ENCODE measurements around the gene MACROH2A1.
A peak's percentile ranks its signal among the peaks of the same experiment; 100 is the strongest.

Gene MACROH2A1

GRCh38 chr5:135437796-135438560 lies 38.9 kb upstream of the MACROH2A1 start:
- H3K27ac ChIP-seq (replicated peaks), result peak overlapping the region; percentile 63
- no peak overlapping the region for H3K4me3 ChIP-seq (replicated peaks; ENCODE audit: insufficient read depth, low read length)
- TF ChIP-seq, protein P1, sequence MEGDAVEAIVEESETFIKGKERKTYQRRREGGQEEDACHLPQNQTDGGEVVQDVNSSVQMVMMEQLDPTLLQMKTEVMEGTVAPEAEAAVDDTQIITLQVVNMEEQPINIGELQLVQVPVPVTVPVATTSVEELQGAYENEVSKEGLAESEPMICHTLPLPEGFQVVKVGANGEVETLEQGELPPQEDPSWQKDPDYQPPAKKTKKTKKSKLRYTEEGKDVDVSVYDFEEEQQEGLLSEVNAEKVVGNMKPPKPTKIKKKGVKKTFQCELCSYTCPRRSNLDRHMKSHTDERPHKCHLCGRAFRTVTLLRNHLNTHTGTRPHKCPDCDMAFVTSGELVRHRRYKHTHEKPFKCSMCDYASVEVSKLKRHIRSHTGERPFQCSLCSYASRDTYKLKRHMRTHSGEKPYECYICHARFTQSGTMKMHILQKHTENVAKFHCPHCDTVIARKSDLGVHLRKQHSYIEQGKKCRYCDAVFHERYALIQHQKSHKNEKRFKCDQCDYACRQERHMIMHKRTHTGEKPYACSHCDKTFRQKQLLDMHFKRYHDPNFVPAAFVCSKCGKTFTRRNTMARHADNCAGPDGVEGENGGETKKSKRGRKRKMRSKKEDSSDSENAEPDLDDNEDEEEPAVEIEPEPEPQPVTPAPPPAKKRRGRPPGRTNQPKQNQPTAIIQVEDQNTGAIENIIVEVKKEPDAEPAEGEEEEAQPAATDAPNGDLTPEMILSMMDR (IDR thresholded peaks at IDR 0.05; ENCODE audit: insufficient read depth, low read length), result no peak
- TF ChIP-seq, protein P2, sequence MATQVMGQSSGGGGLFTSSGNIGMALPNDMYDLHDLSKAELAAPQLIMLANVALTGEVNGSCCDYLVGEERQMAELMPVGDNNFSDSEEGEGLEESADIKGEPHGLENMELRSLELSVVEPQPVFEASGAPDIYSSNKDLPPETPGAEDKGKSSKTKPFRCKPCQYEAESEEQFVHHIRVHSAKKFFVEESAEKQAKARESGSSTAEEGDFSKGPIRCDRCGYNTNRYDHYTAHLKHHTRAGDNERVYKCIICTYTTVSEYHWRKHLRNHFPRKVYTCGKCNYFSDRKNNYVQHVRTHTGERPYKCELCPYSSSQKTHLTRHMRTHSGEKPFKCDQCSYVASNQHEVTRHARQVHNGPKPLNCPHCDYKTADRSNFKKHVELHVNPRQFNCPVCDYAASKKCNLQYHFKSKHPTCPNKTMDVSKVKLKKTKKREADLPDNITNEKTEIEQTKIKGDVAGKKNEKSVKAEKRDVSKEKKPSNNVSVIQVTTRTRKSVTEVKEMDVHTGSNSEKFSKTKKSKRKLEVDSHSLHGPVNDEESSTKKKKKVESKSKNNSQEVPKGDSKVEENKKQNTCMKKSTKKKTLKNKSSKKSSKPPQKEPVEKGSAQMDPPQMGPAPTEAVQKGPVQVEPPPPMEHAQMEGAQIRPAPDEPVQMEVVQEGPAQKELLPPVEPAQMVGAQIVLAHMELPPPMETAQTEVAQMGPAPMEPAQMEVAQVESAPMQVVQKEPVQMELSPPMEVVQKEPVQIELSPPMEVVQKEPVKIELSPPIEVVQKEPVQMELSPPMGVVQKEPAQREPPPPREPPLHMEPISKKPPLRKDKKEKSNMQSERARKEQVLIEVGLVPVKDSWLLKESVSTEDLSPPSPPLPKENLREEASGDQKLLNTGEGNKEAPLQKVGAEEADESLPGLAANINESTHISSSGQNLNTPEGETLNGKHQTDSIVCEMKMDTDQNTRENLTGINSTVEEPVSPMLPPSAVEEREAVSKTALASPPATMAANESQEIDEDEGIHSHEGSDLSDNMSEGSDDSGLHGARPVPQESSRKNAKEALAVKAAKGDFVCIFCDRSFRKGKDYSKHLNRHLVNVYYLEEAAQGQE (IDR thresholded peaks at IDR 0.05; ENCODE audit: insufficient replicate concordance, low read depth), result no peak
- TF ChIP-seq POLR2AphosphoS5 (IDR thresholded peaks at IDR 0.05; ENCODE audit: low read depth), result no peak
- no peak for TF ChIP-seq SPI1 (IDR thresholded peaks at IDR 0.05; ENCODE audit: borderline replicate concordance, low read depth)
- no peak for TF ChIP-seq GABPA (IDR thresholded peaks at IDR 0.05; ENCODE audit: low read depth)
- no peak for DNase-seq (ENCODE audit: low read depth in 1 of 2, low spot score in 1 of 2)
- no peaks in the 10 kb centered on the region for H3K27me3 ChIP-seq (ENCODE audit: insufficient read depth, poor library complexity, severe bottlenecking)

DNA sequence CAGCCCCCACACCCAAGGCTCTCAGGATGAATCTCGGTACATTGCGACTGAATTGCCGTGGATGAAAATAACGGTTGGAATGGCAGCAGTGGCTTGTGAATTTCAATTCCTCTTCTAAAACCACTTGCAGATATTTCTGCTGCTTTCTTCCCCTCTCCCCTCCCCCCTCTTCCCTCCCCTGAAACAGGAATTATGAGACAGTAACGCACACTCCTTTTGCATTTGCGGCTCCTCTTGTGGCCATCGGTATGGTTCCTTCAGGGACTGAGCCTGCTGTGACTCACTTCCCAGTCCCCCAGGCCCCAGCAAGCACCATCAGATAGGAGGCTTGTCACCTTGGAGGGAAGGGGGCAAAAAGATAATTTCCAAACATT lies 38.4 kb upstream of the MACROH2A1 start:
- no peak for TF ChIP-seq POLR2AphosphoS5 (IDR thresholded peaks at IDR 0.05; ENCODE audit: low read depth)
- TF ChIP-seq, protein P2 (IDR thresholded peaks at IDR 0.05; ENCODE audit: insufficient replicate concordance, low read depth), result no peak
- no peak for TF ChIP-seq SPI1 (IDR thresholded peaks at IDR 0.05; ENCODE audit: borderline replicate concordance, low read depth)
- TF ChIP-seq, protein P1 (IDR thresholded peaks at IDR 0.05; ENCODE audit: insufficient read depth, low read length), result no peak
- TF ChIP-seq GABPA (IDR thresholded peaks at IDR 0.05; ENCODE audit: low read depth), result no peak
- DNase-seq (ENCODE audit: low read depth in 1 of 2, low spot score in 1 of 2), result peak in 1 of 2 experiments; percentile 69
- Histone ChIP-seq H3K27ac (replicated peaks) (peak overlapping the region; percentile 63), H3K27me3 (ENCODE audit: insufficient read depth, poor library complexity, severe bottlenecking) (no peaks in the 10 kb centered on the region), H3K4me3 (replicated peaks; ENCODE audit: insufficient read depth, low read length) (no peak overlapping the region)

GRCh38 chr5:135436951-135437418 lies 38.0 kb upstream of the MACROH2A1 start:
- Histone ChIP-seq H3K4me3 (replicated peaks; ENCODE audit: insufficient read depth, low read length) (no peak overlapping the region), H3K27me3 (ENCODE audit: insufficient read depth, poor library complexity, severe bottlenecking) (no peaks in the 10 kb centered on the region), H3K27ac (replicated peaks) (peak overlapping the region; percentile 63)
- TF ChIP-seq SPI1 (IDR thresholded peaks at IDR 0.05; ENCODE audit: borderline replicate concordance, low read depth) (no peak), POLR2AphosphoS5 (IDR thresholded peaks at IDR 0.05; ENCODE audit: low read depth) (no peak), GABPA (IDR thresholded peaks at IDR 0.05; ENCODE audit: low read depth) (no peak)
- TF ChIP-seq, protein P1 (IDR thresholded peaks at IDR 0.05; ENCODE audit: insufficient read depth, low read length), result no peak
- TF ChIP-seq, protein P2 (IDR thresholded peaks at IDR 0.05; ENCODE audit: insufficient replicate concordance, low read depth), result no peak
- DNase-seq (ENCODE audit: low read depth in 1 of 2, low spot score in 1 of 2), result no peak
